ENCODE results near the gene FGFBP3.

- TF ChIP-seq CTCF (IDR thresholded peaks at IDR 0.05) (no peak), EZH2 (IDR thresholded peaks at IDR 0.05; ENCODE audit: borderline replicate concordance, insufficient read depth, low read depth, low read length, poor library complexity, severe bottlenecking) (no peak)
These were observed 43.7 kb downstream of the FGFBP3 start for GRCh38 chr10:91865562-91866081.
